Measurements from ENCODE around the gene RAPGEF6. TPM values are rescaled to one million over a fixed set of nuclear protein-coding genes. Genes with fewer than 3 reads are reported as not detected.

RAPGEF6 gene
- total and polyA plus RNA-seq, 9 of the 15 experiments (the other 6 are each of a cell fraction or from before 2014, with no cell fraction given), result 2.7 to 23.4 (median 12.7) TPM

DNA sequence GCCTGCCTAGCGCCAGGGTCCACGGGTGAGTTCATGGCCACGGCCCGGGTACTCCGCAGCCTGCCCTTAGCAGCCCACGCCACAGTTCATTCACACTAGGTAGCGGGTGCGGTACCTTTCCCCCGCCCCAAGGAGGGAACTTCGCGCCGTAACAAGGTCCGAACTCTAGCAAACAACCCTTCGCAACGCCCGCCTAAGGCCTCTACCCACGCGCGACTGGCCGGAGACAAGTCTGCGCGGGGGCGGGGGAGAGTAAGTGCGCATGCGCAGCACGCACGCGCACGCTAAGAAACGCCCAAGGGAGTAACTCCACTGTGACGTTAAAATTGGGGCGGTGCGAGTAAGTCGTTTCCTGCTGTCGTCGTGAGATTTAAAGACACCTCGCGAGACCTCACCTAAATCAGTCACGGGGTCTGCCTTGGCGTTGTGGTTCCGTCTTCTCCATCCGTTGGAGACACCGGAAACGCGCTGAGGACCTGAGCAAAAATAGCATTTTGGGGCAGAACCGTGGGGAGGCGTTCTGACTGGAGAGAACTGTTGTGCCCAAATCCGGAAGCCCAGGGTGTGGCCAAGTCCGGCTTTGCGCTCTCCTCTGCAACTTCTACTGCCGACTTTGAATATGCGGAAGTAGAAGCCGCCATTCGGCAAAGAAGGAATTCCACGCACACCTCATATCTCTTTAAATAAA is at the start of gene RAPGEF6 (continued):
- TF ChIP-seq MEIS2 (IDR thresholded peaks at IDR 0.05; ENCODE audit: partially characterized antibody) (peak; percentile 97), TCF7L2 (IDR thresholded peaks at IDR 0.05; ENCODE audit: low read depth, low read length) (peak; percentile 54; the same call in 1 of the 2 replicates), FOXA1 (IDR thresholded peaks at IDR 0.05; ENCODE audit: borderline replicate concordance) (no peak), CHD2 (IDR thresholded peaks at IDR 0.05; ENCODE audit: low read depth, low read length) (peak; percentile 96), ZNF586 (CRISPR knock-in tag; conservative IDR thresholded peaks at IDR 0.05) (no peak), ATF7 (IDR thresholded peaks at IDR 0.05) (peak; percentile 86)
- TF ChIP-seq, protein P1, sequence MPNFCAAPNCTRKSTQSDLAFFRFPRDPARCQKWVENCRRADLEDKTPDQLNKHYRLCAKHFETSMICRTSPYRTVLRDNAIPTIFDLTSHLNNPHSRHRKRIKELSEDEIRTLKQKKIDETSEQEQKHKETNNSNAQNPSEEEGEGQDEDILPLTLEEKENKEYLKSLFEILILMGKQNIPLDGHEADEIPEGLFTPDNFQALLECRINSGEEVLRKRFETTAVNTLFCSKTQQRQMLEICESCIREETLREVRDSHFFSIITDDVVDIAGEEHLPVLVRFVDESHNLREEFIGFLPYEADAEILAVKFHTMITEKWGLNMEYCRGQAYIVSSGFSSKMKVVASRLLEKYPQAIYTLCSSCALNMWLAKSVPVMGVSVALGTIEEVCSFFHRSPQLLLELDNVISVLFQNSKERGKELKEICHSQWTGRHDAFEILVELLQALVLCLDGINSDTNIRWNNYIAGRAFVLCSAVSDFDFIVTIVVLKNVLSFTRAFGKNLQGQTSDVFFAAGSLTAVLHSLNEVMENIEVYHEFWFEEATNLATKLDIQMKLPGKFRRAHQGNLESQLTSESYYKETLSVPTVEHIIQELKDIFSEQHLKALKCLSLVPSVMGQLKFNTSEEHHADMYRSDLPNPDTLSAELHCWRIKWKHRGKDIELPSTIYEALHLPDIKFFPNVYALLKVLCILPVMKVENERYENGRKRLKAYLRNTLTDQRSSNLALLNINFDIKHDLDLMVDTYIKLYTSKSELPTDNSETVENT (CRISPR knock-in tag; IDR thresholded peaks at IDR 0.05), result 0 out of 2 replicates have a peak, but pooled peaks have one; percentile 8
- TF ChIP-seq, protein P2, sequence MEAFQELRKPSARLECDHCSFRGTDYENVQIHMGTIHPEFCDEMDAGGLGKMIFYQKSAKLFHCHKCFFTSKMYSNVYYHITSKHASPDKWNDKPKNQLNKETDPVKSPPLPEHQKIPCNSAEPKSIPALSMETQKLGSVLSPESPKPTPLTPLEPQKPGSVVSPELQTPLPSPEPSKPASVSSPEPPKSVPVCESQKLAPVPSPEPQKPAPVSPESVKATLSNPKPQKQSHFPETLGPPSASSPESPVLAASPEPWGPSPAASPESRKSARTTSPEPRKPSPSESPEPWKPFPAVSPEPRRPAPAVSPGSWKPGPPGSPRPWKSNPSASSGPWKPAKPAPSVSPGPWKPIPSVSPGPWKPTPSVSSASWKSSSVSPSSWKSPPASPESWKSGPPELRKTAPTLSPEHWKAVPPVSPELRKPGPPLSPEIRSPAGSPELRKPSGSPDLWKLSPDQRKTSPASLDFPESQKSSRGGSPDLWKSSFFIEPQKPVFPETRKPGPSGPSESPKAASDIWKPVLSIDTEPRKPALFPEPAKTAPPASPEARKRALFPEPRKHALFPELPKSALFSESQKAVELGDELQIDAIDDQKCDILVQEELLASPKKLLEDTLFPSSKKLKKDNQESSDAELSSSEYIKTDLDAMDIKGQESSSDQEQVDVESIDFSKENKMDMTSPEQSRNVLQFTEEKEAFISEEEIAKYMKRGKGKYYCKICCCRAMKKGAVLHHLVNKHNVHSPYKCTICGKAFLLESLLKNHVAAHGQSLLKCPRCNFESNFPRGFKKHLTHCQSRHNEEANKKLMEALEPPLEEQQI (IDR thresholded peaks at IDR 0.05), result peak; percentile 56; the same call in 1 of the 2 replicates
- TF ChIP-seq, protein P3, sequence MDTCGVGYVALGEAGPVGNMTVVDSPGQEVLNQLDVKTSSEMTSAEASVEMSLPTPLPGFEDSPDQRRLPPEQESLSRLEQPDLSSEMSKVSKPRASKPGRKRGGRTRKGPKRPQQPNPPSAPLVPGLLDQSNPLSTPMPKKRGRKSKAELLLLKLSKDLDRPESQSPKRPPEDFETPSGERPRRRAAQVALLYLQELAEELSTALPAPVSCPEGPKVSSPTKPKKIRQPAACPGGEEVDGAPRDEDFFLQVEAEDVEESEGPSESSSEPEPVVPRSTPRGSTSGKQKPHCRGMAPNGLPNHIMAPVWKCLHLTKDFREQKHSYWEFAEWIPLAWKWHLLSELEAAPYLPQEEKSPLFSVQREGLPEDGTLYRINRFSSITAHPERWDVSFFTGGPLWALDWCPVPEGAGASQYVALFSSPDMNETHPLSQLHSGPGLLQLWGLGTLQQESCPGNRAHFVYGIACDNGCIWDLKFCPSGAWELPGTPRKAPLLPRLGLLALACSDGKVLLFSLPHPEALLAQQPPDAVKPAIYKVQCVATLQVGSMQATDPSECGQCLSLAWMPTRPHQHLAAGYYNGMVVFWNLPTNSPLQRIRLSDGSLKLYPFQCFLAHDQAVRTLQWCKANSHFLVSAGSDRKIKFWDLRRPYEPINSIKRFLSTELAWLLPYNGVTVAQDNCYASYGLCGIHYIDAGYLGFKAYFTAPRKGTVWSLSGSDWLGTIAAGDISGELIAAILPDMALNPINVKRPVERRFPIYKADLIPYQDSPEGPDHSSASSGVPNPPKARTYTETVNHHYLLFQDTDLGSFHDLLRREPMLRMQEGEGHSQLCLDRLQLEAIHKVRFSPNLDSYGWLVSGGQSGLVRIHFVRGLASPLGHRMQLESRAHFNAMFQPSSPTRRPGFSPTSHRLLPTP (IDR thresholded peaks at IDR 0.05; ENCODE audit: borderline replicate concordance, extremely low read depth, insufficient read length), result no peak

All from K562 (cell line).